ENCODE results near the gene AVL9.

- TF ChIP-seq NCOR1 (IDR thresholded peaks at IDR 0.05; ENCODE audit: borderline replicate concordance, low read length) (no peak), POLR2AphosphoS5 (IDR thresholded peaks at IDR 0.05; ENCODE audit: low read depth, low read length) (no peak), ZNF350 (CRISPR knock-in tag; IDR thresholded peaks at IDR 0.05; ENCODE audit: borderline replicate concordance, low read depth) (no peak), HNRNPH1 (optimal IDR thresholded peaks at IDR 0.05; ENCODE audit: low read depth, low read length) (no peak), THAP7 (CRISPR knock-in tag; IDR thresholded peaks at IDR 0.05) (no peak), KLF9 (CRISPR knock-in tag; IDR thresholded peaks at IDR 0.05; ENCODE audit: low read depth) (no peak)
- TF ChIP-seq, protein P1, sequence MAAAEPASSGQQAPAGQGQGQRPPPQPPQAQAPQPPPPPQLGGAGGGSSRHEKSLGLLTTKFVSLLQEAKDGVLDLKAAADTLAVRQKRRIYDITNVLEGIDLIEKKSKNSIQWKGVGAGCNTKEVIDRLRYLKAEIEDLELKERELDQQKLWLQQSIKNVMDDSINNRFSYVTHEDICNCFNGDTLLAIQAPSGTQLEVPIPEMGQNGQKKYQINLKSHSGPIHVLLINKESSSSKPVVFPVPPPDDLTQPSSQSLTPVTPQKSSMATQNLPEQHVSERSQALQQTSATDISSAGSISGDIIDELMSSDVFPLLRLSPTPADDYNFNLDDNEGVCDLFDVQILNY (CRISPR knock-in tag; conservative IDR thresholded peaks at IDR 0.05) = no peak
- TF ChIP-seq, protein P2, sequence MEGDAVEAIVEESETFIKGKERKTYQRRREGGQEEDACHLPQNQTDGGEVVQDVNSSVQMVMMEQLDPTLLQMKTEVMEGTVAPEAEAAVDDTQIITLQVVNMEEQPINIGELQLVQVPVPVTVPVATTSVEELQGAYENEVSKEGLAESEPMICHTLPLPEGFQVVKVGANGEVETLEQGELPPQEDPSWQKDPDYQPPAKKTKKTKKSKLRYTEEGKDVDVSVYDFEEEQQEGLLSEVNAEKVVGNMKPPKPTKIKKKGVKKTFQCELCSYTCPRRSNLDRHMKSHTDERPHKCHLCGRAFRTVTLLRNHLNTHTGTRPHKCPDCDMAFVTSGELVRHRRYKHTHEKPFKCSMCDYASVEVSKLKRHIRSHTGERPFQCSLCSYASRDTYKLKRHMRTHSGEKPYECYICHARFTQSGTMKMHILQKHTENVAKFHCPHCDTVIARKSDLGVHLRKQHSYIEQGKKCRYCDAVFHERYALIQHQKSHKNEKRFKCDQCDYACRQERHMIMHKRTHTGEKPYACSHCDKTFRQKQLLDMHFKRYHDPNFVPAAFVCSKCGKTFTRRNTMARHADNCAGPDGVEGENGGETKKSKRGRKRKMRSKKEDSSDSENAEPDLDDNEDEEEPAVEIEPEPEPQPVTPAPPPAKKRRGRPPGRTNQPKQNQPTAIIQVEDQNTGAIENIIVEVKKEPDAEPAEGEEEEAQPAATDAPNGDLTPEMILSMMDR (CRISPR knock-in tag; IDR thresholded peaks at IDR 0.05) = no peak
Measured at GRCh38 chr7:32537760-32538159, 42.5 kb downstream of the AVL9 start.

All from HepG2 (cell line).